Parietal lobe (tissue), 1 donor: ENCODE results near the gene ANXA10. TPM values are rescaled to one million over a fixed set of nuclear protein-coding genes. Genes with fewer than 3 reads are reported as not detected.

ENCODE experiments used
- total RNA-seq: library from RNA; depleted of rRNA; stranded (reverse); fragments of >200 nt; gene quantifications from one replicate; pipeline ENCODE4 v1.2.3, GENCODE V29; 2014

ANXA10 gene
- total RNA-seq: not detected

GRCh38 chr4:168092176-168092712 is at the start of gene ANXA10:
Gene ANXA10, plus strand, starts transcription at chr4:168092537. Its CDS starts 164 bp downstream, at chr4:168092701.

Other genes with a start within 250 kb of the ANXA10 start
- 6.6 TPM for gene DDX60, start 226.2 kb downstream of the ANXA10 start, total RNA-seq